A673 (cell line): ENCODE measurements around the gene FBXW5. TPM values are rescaled to one million over a fixed set of nuclear protein-coding genes. Genes with fewer than 3 reads are reported as not detected.

ENCODE experiments used
- BruUV-seq: library from RNA; stranded (reverse); fragments of 400-500 nt; replicated peaks from 2 replicates; lab custom pipeline; 2021; lab: Mats Ljungman, UMichigan
- CTCF ChIA-PET: fragments of 300-600 bp; sonication (Branson Sonifier 250); formaldehyde crosslinking; loops from one replicate; lab custom pipeline; 2022; ENCODE audit warnings: antibody characterized with exemption; lab: Charles Lee
- POLR2A ChIA-PET: fragments of 300-600 bp; sonication (Branson Sonifier 250); formaldehyde crosslinking; loops from one replicate; lab custom pipeline; 2022; ENCODE audit warnings: antibody characterized with exemption; ENCODE audit not compliant: low non-redundant PET; lab: Charles Lee
- DNase-seq: peaks from one replicate; pipeline ENCODE4 v3.0.0-alpha.2; 2015; ENCODE audit warnings: low spot score
- H3K27ac ChIP-seq: fragments of 200-600 bp; sonication (generic); 2 replicates; pipeline ENCODE4 v1.5.1; 2016; ENCODE audit warnings: mixed run types, low read depth, mild to moderate bottlenecking, mixed read lengths, antibody characterized with exemption, low read length; ENCODE audit not compliant: poor library complexity, severe bottlenecking
- H3K27me3 ChIP-seq: fragments of 200-600 bp; sonication (generic); replicated peaks from 2 replicates; pipeline ENCODE4 v1.6.1; 2017; ENCODE audit warnings: mixed run types, low read depth, mild to moderate bottlenecking, mixed read lengths, antibody characterized with exemption, low read length; ENCODE audit not compliant: insufficient read depth, poor library complexity
- H3K36me3 ChIP-seq: fragments of 200-600 bp; sonication (generic); 2 replicates; pipeline ENCODE4 v1.6.1; 2016; ENCODE audit warnings: mixed run types, mild to moderate bottlenecking, mixed read lengths, antibody characterized with exemption, low read length; ENCODE audit not compliant: insufficient read depth, poor library complexity, severe bottlenecking
- H3K4me1 ChIP-seq: fragments of 200-600 bp; sonication (generic); 2 replicates; pipeline ENCODE4 v1.6.1; 2017; ENCODE audit warnings: mixed run types, mild to moderate bottlenecking, mixed read lengths, antibody characterized with exemption, low read length; ENCODE audit not compliant: insufficient read depth, poor library complexity, severe bottlenecking
- H3K4me3 ChIP-seq: fragments of 200-600 bp; sonication (generic); 2 replicates; pipeline ENCODE4 v1.5.1; 2016; ENCODE audit warnings: low read depth, mixed run types, mild to moderate bottlenecking, mixed read lengths, low read length; ENCODE audit not compliant: poor library complexity, severe bottlenecking
- H3K9me3 ChIP-seq: fragments of 200-600 bp; sonication (generic); 2 replicates; pipeline ENCODE4 v1.6.1; 2016; ENCODE audit warnings: mixed run types, low read depth, mild to moderate bottlenecking, mixed read lengths, antibody characterized with exemption, low read length; ENCODE audit not compliant: poor library complexity, severe bottlenecking
- EZH2 ChIP-seq: fragments of 200-600 bp; sonication (generic); IDR thresholded peaks from 2 replicates; pipeline ENCODE4 v1.6.1; 2017; ENCODE audit warnings: borderline replicate concordance, low read depth, mild to moderate bottlenecking, mixed read lengths, antibody characterized with exemption, low read length; ENCODE audit not compliant: poor library complexity, severe bottlenecking
- intact Hi-C: fragments of 100-400 bp; cut with micrococcal nuclease; formaldehyde crosslinking; loops from one replicate; pipeline ENCODE4 v1.10.0; 2022; ENCODE audit not compliant: unreplicated experiment
- total RNA-seq: library from RNA; stranded (reverse); gene quantifications from 2 replicates; pipeline ENCODE4 v1.2.3, GENCODE V29; 2021
- TF ChIP-seq, protein P1 (sequence below): fragments of 300-800, 200-600 bp; sonication (generic); conservative IDR thresholded peaks from 2 replicates; pipeline ENCODE4 v1.5.1; 2017; ENCODE audit warnings: low read depth, mild to moderate bottlenecking, antibody characterized with exemption, low read length, moderate library complexity, mixed read lengths

Gene FBXW5
- total RNA-seq, 1 experiment from 2014 or later = 81.8 TPM

GRCh38 chr9:136964833-136965422, 20.4 kb upstream of the FBXW5 start:
- DNase-seq = no peak
- POLR2A ChIA-PET = no interaction called here
- intact Hi-C loops = no loop called here
- no peaks in the 10 kb centered on the region for H3K9me3 ChIP-seq
- no peak overlapping the region for H3K27ac ChIP-seq
- H3K4me3 ChIP-seq = no peak overlapping the region
- CTCF ChIA-PET = interaction anchor here (0.7 kb wide), 1 partner anchor 190 kb away, joined by 7 read pairs; no protein-coding TSS in a partner anchor
- no TSS peak for BruUV-seq
- TF ChIP-seq, protein P1, sequence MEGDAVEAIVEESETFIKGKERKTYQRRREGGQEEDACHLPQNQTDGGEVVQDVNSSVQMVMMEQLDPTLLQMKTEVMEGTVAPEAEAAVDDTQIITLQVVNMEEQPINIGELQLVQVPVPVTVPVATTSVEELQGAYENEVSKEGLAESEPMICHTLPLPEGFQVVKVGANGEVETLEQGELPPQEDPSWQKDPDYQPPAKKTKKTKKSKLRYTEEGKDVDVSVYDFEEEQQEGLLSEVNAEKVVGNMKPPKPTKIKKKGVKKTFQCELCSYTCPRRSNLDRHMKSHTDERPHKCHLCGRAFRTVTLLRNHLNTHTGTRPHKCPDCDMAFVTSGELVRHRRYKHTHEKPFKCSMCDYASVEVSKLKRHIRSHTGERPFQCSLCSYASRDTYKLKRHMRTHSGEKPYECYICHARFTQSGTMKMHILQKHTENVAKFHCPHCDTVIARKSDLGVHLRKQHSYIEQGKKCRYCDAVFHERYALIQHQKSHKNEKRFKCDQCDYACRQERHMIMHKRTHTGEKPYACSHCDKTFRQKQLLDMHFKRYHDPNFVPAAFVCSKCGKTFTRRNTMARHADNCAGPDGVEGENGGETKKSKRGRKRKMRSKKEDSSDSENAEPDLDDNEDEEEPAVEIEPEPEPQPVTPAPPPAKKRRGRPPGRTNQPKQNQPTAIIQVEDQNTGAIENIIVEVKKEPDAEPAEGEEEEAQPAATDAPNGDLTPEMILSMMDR = no peak
- TF ChIP-seq EZH2 = no peak
- no peaks in the 10 kb centered on the region for H3K27me3 ChIP-seq
- no peaks in the 10 kb centered on the region for H3K36me3 ChIP-seq
- peaks cover 4% of the 10 kb centered on the region for H3K4me1 ChIP-seq

DNA sequence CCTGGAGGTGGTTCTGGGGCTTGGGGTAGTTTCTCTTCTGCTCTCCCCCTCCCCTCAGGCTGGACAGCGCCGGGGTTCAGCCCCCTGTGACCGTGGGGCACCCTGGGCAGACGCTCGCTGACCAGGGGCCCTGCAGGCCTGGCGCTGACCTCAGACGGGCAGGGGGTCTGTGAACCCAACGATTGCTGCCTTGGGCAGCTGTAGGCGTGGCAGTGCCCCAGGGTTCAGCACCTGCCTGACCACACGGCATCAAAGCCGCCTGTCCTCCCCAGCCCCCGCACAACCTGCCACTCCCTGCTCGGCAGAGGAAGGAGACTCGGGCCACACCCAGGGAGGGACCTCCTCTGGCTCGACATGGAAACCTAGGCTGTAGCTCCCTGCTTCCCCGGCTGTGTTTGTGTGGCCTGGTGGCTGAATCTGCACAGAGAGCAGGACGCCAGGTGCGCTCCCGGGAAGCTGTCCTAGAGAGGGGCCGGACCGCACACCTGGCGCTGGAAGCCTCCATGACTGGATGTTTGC, 19.7 kb upstream of the FBXW5 start:
- TF ChIP-seq, protein P1 = no peak
- no peak for TF ChIP-seq EZH2
- no peaks in the 10 kb centered on the region for H3K9me3 ChIP-seq
- intact Hi-C loops = no loop called here
- no peaks in the 10 kb centered on the region for H3K36me3 ChIP-seq
- H3K27me3 ChIP-seq = no peaks in the 10 kb centered on the region
- H3K27ac ChIP-seq = no peak overlapping the region
- CTCF ChIA-PET = interaction anchor here (0.7 kb wide), 1 partner anchor 190 kb away, joined by 7 read pairs; no protein-coding TSS in a partner anchor
- BruUV-seq = no TSS peak
- H3K4me1 ChIP-seq = peaks cover 4% of the 10 kb centered on the region
- no peak for DNase-seq
- no peak overlapping the region for H3K4me3 ChIP-seq
- POLR2A ChIA-PET = no interaction called here

DNA sequence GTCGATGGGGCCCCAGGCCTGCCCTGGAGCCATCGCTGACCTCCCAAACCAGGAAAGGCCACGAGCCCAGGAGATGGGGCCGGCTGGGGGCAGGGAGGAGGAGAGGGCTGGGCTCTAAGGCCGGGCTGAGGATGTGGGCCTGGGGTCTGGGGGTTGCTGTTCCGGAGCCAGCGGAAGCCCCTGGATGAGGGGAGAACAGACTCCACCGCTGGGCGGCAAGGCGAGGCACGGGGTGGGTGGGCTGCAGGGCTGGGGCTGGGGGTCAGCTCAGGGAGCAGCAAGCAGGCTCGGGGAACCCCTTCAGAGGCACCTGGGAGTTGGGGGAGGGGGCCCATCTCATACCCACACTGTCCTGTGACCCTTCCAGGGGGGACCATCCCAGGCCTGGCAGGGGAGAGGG, 19.2 kb upstream of the FBXW5 start:
- ChIA-PET CTCF (no interaction called here), POLR2A (no interaction called here)
- Histone ChIP-seq H3K4me3 (no peak overlapping the region), H3K27me3 (no peaks in the 10 kb centered on the region), H3K36me3 (no peaks in the 10 kb centered on the region), H3K9me3 (no peaks in the 10 kb centered on the region), H3K4me1 (peaks cover 4% of the 10 kb centered on the region), H3K27ac (no peak overlapping the region)
- no TSS peak for BruUV-seq
- TF ChIP-seq, protein P1 = no peak
- TF ChIP-seq EZH2 = no peak
- no peak for DNase-seq
- intact Hi-C loops = no loop called here
